OCI-LY7 (cell line): ENCODE results near the gene PACS2. TPM values are rescaled to one million over a fixed set of nuclear protein-coding genes. Genes with fewer than 3 reads are reported as not detected.

Experiments used
- BruUV-seq: library from RNA; stranded (reverse); fragments of 400-500 nt; replicated peaks from 2 replicates; lab custom pipeline; 2021; lab: Mats Ljungman, UMichigan
- CTCF ChIA-PET: fragments of 300-600 bp; sonication (Branson Sonifier 250); formaldehyde crosslinking; loops from one replicate; lab custom pipeline; 2022; ENCODE audit warnings: antibody characterized with exemption; ENCODE audit not compliant: unreplicated experiment; lab: Charles Lee
- POLR2A ChIA-PET: fragments of 300-600 bp; sonication (Branson Sonifier 250); formaldehyde crosslinking; loops from one replicate; lab custom pipeline; 2022; ENCODE audit warnings: antibody characterized with exemption; lab: Charles Lee
- DNase-seq: peaks from one replicate; pipeline ENCODE4 v3.0.0-alpha.2; 2015; ENCODE audit warnings: low spot score
- H2AFZ ChIP-seq: fragments of 200-600 bp; sonication (generic), shearing (Covaris generic); 2 replicates; pipeline ENCODE4 v1.6.1; 2014; ENCODE audit warnings: mild to moderate bottlenecking, antibody characterized with exemption, low read length, moderate library complexity
- H3K27ac ChIP-seq: fragments of 200-600 bp; sonication (generic); 2 replicates; pipeline ENCODE4 v1.5.1; 2014; ENCODE audit warnings: mixed run types, low read depth, mild to moderate bottlenecking, moderate library complexity, low read length, inconsistent platforms; ENCODE audit not compliant: poor library complexity, severe bottlenecking
- H3K36me3 ChIP-seq: fragments of 200-600 bp; sonication (generic); 2 replicates; pipeline ENCODE4 v1.6.1; 2014; ENCODE audit warnings: mild to moderate bottlenecking, antibody characterized with exemption, low read length, moderate library complexity, mixed read lengths; ENCODE audit not compliant: insufficient read depth
- H3K4me1 ChIP-seq: fragments of 200-600 bp; sonication (generic); 2 replicates; pipeline ENCODE4 v1.5.1; 2014; ENCODE audit warnings: mild to moderate bottlenecking, low read length; ENCODE audit not compliant: insufficient read depth, poor library complexity, severe bottlenecking
- H3K4me2 ChIP-seq: fragments of 200-600 bp; sonication (generic); 2 replicates; pipeline ENCODE4 v1.6.1; 2014; ENCODE audit warnings: mild to moderate bottlenecking, low read length
- H3K4me3 ChIP-seq: fragments of 200-600 bp; sonication (generic); 2 replicates; pipeline ENCODE4 v1.5.1; 2014; ENCODE audit warnings: mild to moderate bottlenecking, low read depth, low read length; ENCODE audit not compliant: poor library complexity, severe bottlenecking
- H3K79me2 ChIP-seq: fragments of 200-600 bp; sonication (generic); 2 replicates; pipeline ENCODE4 v1.6.1; 2016; ENCODE audit warnings: low read depth, mild to moderate bottlenecking, low read length, moderate library complexity, mixed read lengths; ENCODE audit not compliant: insufficient read depth
- H3K9me2 ChIP-seq: fragments of 200-600 bp; sonication (generic); 2 replicates; pipeline ENCODE4 v1.6.1; 2016; ENCODE audit warnings: mild to moderate bottlenecking, low read length, mixed read lengths; ENCODE audit not compliant: insufficient read depth
- H3K9me3 ChIP-seq: fragments of 200-600 bp; sonication (generic); 2 replicates; pipeline ENCODE4 v1.6.1; 2014; ENCODE audit warnings: mild to moderate bottlenecking, mixed run types, low read length, mixed read lengths
- H4K20me1 ChIP-seq: fragments of 200-600 bp; sonication (generic); 2 replicates; pipeline ENCODE4 v1.6.1; 2014; ENCODE audit warnings: mild to moderate bottlenecking, antibody characterized with exemption, low read length, moderate library complexity, mixed read lengths; ENCODE audit not compliant: insufficient read depth
- EZH2phosphoT487 ChIP-seq: fragments of 200-600 bp; sonication (generic); IDR thresholded peaks from 2 replicates; pipeline ENCODE4 v1.6.1; 2018; ENCODE audit warnings: low read depth, borderline replicate concordance, mild to moderate bottlenecking, mixed run types, antibody characterized with exemption, low read length, moderate library complexity, mixed read lengths
- intact Hi-C: fragments of 100-400 bp; cut with micrococcal nuclease; formaldehyde crosslinking; loops from one replicate; pipeline ENCODE4 v1.10.0; 2022; ENCODE audit not compliant: unreplicated experiment
- total RNA-seq, 2 experiments: library from RNA; depleted of rRNA in 1 of 2; stranded (reverse); fragments of >200 nt in 1 of 2; shearing (Covaris generic) in 1 of 2; gene quantifications; 2 replicates each; pipeline ENCODE4 v1.2.3, GENCODE V29; 2014 to 2022
- TF ChIP-seq, protein P1 (sequence below): fragments of 200-600 bp; sonication (generic); conservative IDR thresholded peaks from 2 replicates; pipeline ENCODE4 v1.5.1; 2014; ENCODE audit warnings: mild to moderate bottlenecking, antibody characterized with exemption, low read length, moderate library complexity, mixed read lengths

The PACS2 gene
- total RNA-seq, 2 experiments from 2014 or later: 45.4 to 46.9 TPM

GRCh38 chr14:105316968-105317510 is 2.5 kb downstream of the PACS2 start:
- no peaks in the 10 kb centered on the region for H3K9me3 ChIP-seq
- H3K27ac ChIP-seq: no peak overlapping the region
- no peaks in the 10 kb centered on the region for H3K79me2 ChIP-seq
- H3K9me2 ChIP-seq: no peaks in the 10 kb centered on the region
- TF ChIP-seq, protein P1, sequence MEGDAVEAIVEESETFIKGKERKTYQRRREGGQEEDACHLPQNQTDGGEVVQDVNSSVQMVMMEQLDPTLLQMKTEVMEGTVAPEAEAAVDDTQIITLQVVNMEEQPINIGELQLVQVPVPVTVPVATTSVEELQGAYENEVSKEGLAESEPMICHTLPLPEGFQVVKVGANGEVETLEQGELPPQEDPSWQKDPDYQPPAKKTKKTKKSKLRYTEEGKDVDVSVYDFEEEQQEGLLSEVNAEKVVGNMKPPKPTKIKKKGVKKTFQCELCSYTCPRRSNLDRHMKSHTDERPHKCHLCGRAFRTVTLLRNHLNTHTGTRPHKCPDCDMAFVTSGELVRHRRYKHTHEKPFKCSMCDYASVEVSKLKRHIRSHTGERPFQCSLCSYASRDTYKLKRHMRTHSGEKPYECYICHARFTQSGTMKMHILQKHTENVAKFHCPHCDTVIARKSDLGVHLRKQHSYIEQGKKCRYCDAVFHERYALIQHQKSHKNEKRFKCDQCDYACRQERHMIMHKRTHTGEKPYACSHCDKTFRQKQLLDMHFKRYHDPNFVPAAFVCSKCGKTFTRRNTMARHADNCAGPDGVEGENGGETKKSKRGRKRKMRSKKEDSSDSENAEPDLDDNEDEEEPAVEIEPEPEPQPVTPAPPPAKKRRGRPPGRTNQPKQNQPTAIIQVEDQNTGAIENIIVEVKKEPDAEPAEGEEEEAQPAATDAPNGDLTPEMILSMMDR: no peak
- no peak for TF ChIP-seq EZH2phosphoT487
- H4K20me1 ChIP-seq: no peaks in the 10 kb centered on the region
- H3K4me1 ChIP-seq: peaks cover 17% of the 10 kb centered on the region
- no peak overlapping the region for H2AFZ ChIP-seq
- DNase-seq: no peak
- H3K4me2 ChIP-seq: no peak overlapping the region
- H3K36me3 ChIP-seq: no peaks in the 10 kb centered on the region
- ChIA-PET POLR2A (no interaction called here), CTCF (interaction anchor here (0.9 kb wide), 1 partner anchor 16 kb away, joined by 3 read pairs; no protein-coding TSS in a partner anchor)
- BruUV-seq: no TSS peak
- intact Hi-C loops: no loop called here
- H3K4me3 ChIP-seq: no peak overlapping the region

GRCh38 chr14:105317546-105317945 is 3.0 kb downstream of the PACS2 start:
- H3K36me3 ChIP-seq: no peaks in the 10 kb centered on the region
- H3K4me2 ChIP-seq: no peak overlapping the region
- H4K20me1 ChIP-seq: no peaks in the 10 kb centered on the region
- peaks cover 17% of the 10 kb centered on the region for H3K4me1 ChIP-seq
- TF ChIP-seq EZH2phosphoT487: no peak
- TF ChIP-seq, protein P1: no peak
- no peak for DNase-seq
- ChIA-PET POLR2A (no interaction called here), CTCF (no interaction called here)
- H3K9me2 ChIP-seq: no peaks in the 10 kb centered on the region
- H2AFZ ChIP-seq: no peak overlapping the region
- H3K27ac ChIP-seq: no peak overlapping the region
- intact Hi-C loops: no loop called here
- H3K79me2 ChIP-seq: no peaks in the 10 kb centered on the region
- H3K9me3 ChIP-seq: no peaks in the 10 kb centered on the region
- BruUV-seq: no TSS peak
- no peak overlapping the region for H3K4me3 ChIP-seq

- DNase-seq: no peak
- no peaks in the 10 kb centered on the region for H3K79me2 ChIP-seq
- ChIA-PET POLR2A (no interaction called here), CTCF (no interaction called here)
- no peak for TF ChIP-seq EZH2phosphoT487
- TF ChIP-seq, protein P1: no peak
- H4K20me1 ChIP-seq: no peaks in the 10 kb centered on the region
- H3K4me1 ChIP-seq: no peaks in the 10 kb centered on the region
- intact Hi-C loops: no loop called here
- no peaks in the 10 kb centered on the region for H3K36me3 ChIP-seq
- no peak overlapping the region for H2AFZ ChIP-seq
- H3K4me2 ChIP-seq: no peak overlapping the region
- no TSS peak for BruUV-seq
- no peak overlapping the region for H3K27ac ChIP-seq
- H3K4me3 ChIP-seq: no peak overlapping the region
- H3K9me3 ChIP-seq: no peaks in the 10 kb centered on the region
- no peaks in the 10 kb centered on the region for H3K9me2 ChIP-seq
These were observed 8.4 kb downstream of the PACS2 start for GRCh38 chr14:105322791-105323556.
